ENCODE measurements around the gene C17orf113.

GRCh38 chr17:42090964-42091790 is 40.8 kb upstream of the C17orf113 start:
- TF ChIP-seq GATA3 (IDR thresholded peaks at IDR 0.05; ENCODE audit: low read depth, low read length) (no peak), GATA2 (IDR thresholded peaks at IDR 0.05; ENCODE audit: low read depth, low read length) (no peak)

Measured in SH-SY5Y (cell line).